Measurements from ENCODE around the gene DPM3. TPM values are rescaled to one million over a fixed set of nuclear protein-coding genes. Genes with fewer than 3 reads are reported as not detected.

DPM3 gene
- total and polyA plus RNA-seq, 2 of the 13 experiments (the other 11 are each of a cell fraction or from before 2014, with no cell fraction given) = 23.2 to 53.4 TPM

- TF ChIP-seq CAMTA2 (CRISPR knock-in tag; IDR thresholded peaks at IDR 0.05; ENCODE audit: borderline replicate concordance) (no peak), MNT (IDR thresholded peaks at IDR 0.05) (no peak)
Measured at GRCh38 chr1:155184351-155184811, 44.0 kb upstream of the DPM3 start (continued).

- intact Hi-C loops (cut with micrococcal nuclease; ENCODE audit: unreplicated experiment) (no loop called here), in situ Hi-C loops (cut with HindIII; ENCODE audit: extremely low pct_ligation_motif_present, low pct_unique_long_range_greater_than_20kb) (no loop called here)
- ChIA-PET CTCF (ENCODE audit: low intra/inter-chr PET ratio, low total read pairs) (no interaction called here), POLR2A (no interaction called here)
- no peak for ATAC-seq
- DNase-seq (ENCODE audit: low spot score) = no peak
- Histone ChIP-seq H3K4me2 (ENCODE audit: low read depth, low read length) (no peak overlapping the region), H4K20me1 (ENCODE audit: insufficient read depth, low read length) (no peaks in the 10 kb centered on the region), H3K36me3 (replicated peaks in 1 of 2; ENCODE audit: control insufficient read depth in 1 of 2, insufficient read depth in 2 of 2, low read length in 2 of 2) (no peaks in the 10 kb centered on the region), H3K27me3 (ENCODE audit: control insufficient read depth in 1 of 2, insufficient read depth in 2 of 2, low read length in 2 of 2) (peaks cover 7 to 61% of the 10 kb centered on the region in 2 experiments; a peak in 4 of 5 replicates), H3K4me1 (ENCODE audit: insufficient read depth, low read length) (peaks cover 21% of the 10 kb centered on the region), H3K9me3 (ENCODE audit: low read length) (no peaks in the 10 kb centered on the region), H3K9ac (ENCODE audit: insufficient read depth, low read depth, low read length) (no peak overlapping the region), H3K79me2 (ENCODE audit: insufficient read depth, low read length) (no peaks in the 10 kb centered on the region), H3K27ac (ENCODE audit: extremely low read length, insufficient read depth, low read length) (no peak overlapping the region), H2AFZ (ENCODE audit: low read length) (no peak overlapping the region), H3K4me3 (replicated peaks in 1 of 3; ENCODE audit: insufficient read depth in 1 of 3, low read depth in 2 of 3, low read length in 3 of 3) (no peak overlapping the region)
- TF ChIP-seq ZNF281 (CRISPR knock-in tag; IDR thresholded peaks at IDR 0.05; ENCODE audit: borderline replicate concordance) (no peak), ZNF530 (CRISPR knock-in tag; IDR thresholded peaks at IDR 0.05; ENCODE audit: low read depth) (no peak), HDAC2 (CRISPR knock-in tag; IDR thresholded peaks at IDR 0.05) (no peak), HHEX (CRISPR knock-in tag; IDR thresholded peaks at IDR 0.05) (no peak), ZNF709 (CRISPR knock-in tag; IDR thresholded peaks at IDR 0.05) (no peak), HNRNPL (IDR thresholded peaks at IDR 0.05; ENCODE audit: low read depth, low read length) (0 out of 2 replicates have a peak, but pooled peaks have one; percentile 47), PBX2 (CRISPR knock-in tag; IDR thresholded peaks at IDR 0.05) (no peak), THAP9 (CRISPR knock-in tag; IDR thresholded peaks at IDR 0.05; ENCODE audit: borderline replicate concordance) (no peak)
- no peak for FAIRE-seq
- no TSS peak for BruUV-seq (replicated peaks)
- 44% methylated on average over 16 of the region's 20 CpGs for WGBS (ENCODE audit: low lambda C conversion rate)
Measured at GRCh38 chr1:155183775-155184221, 43.5 kb upstream of the DPM3 start.
